Vagina (tissue), 2 donors: Measurements from ENCODE around the gene GBX1. TPM values are rescaled to one million over a fixed set of nuclear protein-coding genes. Genes with fewer than 3 reads are reported as not detected.

Experiments
- DNase-seq, 2 donors: peaks; one replicate each; pipeline ENCODE4 v3.0.0-alpha.2; 2017; ENCODE audit errors: extremely low spot score in 2 of 2
- H3K27ac ChIP-seq: fragments of 200-600 bp; sonication (generic); one replicate; pipeline ENCODE4 v1.5.1; 2019
- H3K27me3 ChIP-seq: fragments of 200-600 bp; sonication (generic); one replicate; pipeline ENCODE4 v1.5.1; 2019
- H3K36me3 ChIP-seq, 2 donors: fragments of 200-600 bp; sonication (generic); one replicate each; pipeline ENCODE4 v1.5.1; 2017 to 2019
- H3K4me1 ChIP-seq: fragments of 200-600 bp; sonication (generic); one replicate; pipeline ENCODE4 v1.5.1; 2019
- H3K4me3 ChIP-seq, 2 donors: fragments of 200-600 bp; sonication (generic); 1 replicate in 1 of 2; 2 replicates in 1 of 2; pipeline ENCODE4 v1.5.1; 2016 to 2019
- H3K9me3 ChIP-seq: fragments of 200-600 bp; sonication (generic); one replicate; pipeline ENCODE4 v1.5.1; 2019
- POLR2A ChIP-seq, 2 donors: fragments of 450-650 bp; IDR thresholded peaks; one replicate each; pipeline ENCODE4 v1.6.1; 2017; ENCODE audit warnings: antibody characterized with exemption in 2 of 2, mild to moderate bottlenecking in 2 of 2, moderate library complexity in 2 of 2
- POLR2AphosphoS5 ChIP-seq, 2 donors: sonication (generic); formaldehyde crosslinking; IDR thresholded peaks; one replicate each; pipeline ENCODE4 v1.9.0; 2017; ENCODE audit warnings: antibody characterized with exemption in 2 of 2, mild to moderate bottlenecking in 2 of 2, low read depth in 1 of 2; ENCODE audit not compliant: insufficient read depth in 1 of 2
- intact Hi-C: fragments of 100-400 bp; cut with DNase I; formaldehyde crosslinking; loops from one replicate; pipeline ENCODE4 v1.15.1; 2023
- total RNA-seq: library from RNA; depleted of rRNA; stranded (reverse); fragments of >200 nt; gene quantifications from one replicate; pipeline ENCODE4 v1.2.3, GENCODE V29; 2016
- TF ChIP-seq, protein P1 (sequence below), 3 experiments: fragments of 450-650 bp in 2 of 3; fragments of 200-600 bp in 1 of 3; sonication (generic) in 1 of 3; IDR thresholded peaks; one replicate each; pipeline ENCODE4 v1.5.1; 2017 to 2019; ENCODE audit warnings: antibody characterized with exemption in 3 of 3, mild to moderate bottlenecking in 2 of 3, moderate library complexity in 2 of 3

GBX1 gene
- total RNA-seq, 1 donor from 2014 or later = not detected

DNA sequence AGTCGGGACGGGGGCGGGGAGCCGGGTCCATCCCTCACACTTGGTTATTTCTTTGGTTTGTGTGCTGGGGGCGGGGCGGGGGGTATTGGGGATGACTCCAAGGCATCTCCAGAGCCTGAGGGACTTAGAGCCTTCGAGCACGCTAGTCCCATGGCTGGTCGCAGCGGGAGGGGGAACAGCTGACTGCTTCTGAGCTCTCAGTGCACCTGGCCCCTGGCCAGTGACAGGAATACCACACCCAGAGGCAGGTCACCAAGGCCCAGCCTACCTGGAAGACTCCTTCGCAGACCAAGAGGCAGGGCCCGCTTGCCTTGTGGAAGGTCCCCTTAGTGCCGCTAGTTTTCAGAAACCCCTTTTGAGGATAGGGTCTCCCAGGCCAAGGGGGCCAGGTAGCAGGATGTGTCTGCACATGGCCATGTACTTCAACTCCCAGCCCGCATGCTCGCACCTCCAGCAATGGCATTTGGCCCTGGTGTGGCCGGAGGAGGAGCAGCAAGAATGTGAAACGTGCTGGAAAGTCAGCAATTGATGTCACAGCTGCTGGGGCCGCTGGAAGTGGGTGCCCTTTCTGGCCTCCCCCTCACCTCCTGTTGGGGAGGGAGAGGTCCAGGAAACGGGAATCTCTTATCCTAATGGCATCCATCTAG, 40.9 kb downstream of the GBX1 start:
- no peak for DNase-seq
- Histone ChIP-seq H3K36me3 (peaks cover 0 to 48% of the 10 kb centered on the region in 2 donors), H3K27me3 (no peaks in the 10 kb centered on the region), H3K4me1 (peaks cover 32% of the 10 kb centered on the region), H3K4me3 (no peak overlapping the region), H3K9me3 (no peaks in the 10 kb centered on the region), H3K27ac (peak overlapping the region; percentile 18)
- TF ChIP-seq POLR2AphosphoS5 (IDR thresholded peaks at IDR 0.05; ENCODE audit: insufficient read depth in 1 of 2, low read depth in 1 of 2) (no peak), POLR2A (IDR thresholded peaks at IDR 0.05) (no peak)
- TF ChIP-seq, protein P1, sequence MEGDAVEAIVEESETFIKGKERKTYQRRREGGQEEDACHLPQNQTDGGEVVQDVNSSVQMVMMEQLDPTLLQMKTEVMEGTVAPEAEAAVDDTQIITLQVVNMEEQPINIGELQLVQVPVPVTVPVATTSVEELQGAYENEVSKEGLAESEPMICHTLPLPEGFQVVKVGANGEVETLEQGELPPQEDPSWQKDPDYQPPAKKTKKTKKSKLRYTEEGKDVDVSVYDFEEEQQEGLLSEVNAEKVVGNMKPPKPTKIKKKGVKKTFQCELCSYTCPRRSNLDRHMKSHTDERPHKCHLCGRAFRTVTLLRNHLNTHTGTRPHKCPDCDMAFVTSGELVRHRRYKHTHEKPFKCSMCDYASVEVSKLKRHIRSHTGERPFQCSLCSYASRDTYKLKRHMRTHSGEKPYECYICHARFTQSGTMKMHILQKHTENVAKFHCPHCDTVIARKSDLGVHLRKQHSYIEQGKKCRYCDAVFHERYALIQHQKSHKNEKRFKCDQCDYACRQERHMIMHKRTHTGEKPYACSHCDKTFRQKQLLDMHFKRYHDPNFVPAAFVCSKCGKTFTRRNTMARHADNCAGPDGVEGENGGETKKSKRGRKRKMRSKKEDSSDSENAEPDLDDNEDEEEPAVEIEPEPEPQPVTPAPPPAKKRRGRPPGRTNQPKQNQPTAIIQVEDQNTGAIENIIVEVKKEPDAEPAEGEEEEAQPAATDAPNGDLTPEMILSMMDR (IDR thresholded peaks at IDR 0.05) = no peak
- intact Hi-C loops = no loop called here

DNA sequence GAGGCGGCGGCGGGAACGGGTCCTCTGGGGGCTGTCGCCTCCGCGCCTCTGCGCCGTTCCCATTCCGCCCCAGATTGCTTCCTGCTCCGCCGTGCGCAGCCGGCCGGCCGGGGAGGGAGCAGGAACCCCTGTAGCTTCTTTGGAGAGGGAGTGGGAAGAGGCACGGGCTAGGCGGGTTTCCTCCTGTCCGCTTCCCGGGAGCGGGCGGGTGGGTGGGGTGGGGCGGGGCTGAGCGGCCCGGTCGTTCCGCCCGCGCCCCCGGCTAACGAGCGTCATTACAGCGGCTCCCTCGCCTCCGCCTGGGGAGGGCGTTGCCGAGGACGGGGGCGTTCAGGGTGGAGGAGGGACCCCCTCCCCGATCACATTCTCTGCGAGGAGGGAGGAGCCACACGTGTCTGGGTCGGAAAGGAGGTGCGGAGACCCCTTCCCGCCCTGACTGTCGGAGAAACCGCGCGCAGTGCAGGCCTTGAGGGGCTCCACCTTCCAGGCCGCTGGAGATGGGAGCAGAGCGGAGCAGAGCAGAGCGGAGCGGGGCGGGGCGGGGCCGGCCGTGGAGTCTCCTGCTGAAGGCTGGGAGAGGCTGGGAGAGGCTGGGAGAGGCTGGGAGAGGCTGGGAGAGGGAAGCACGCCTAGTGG, 41.5 kb downstream of the GBX1 start:
- intact Hi-C loops = no loop called here

DNA sequence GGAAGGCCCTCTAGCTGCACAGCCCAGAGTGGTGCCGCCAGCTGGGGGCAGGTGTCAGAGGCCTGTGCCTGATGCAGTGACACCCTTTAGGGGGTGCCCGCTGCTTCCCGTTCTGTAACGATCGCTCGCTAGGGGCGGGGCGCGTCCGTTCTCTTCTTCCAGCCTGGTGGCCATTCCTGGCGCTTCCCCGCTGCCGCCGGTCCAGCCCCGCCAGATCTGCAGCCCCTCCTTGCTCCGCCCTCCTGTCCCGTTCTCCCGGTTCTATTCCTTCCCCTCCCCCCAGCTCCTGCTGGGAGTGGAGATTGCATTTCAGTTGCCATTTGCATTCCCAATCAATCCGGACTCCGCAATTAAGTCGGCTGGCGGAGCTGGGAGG, 42.0 kb downstream of the GBX1 start:
- H3K9me3 ChIP-seq = no peaks in the 10 kb centered on the region
- peak overlapping the region; percentile 34 to 44 for H3K4me3 ChIP-seq
- intact Hi-C loops = no loop called here
- no peaks in the 10 kb centered on the region for H3K27me3 ChIP-seq
- H3K36me3 ChIP-seq = peaks cover 0 to 51% of the 10 kb centered on the region in 2 donors
- H3K27ac ChIP-seq = peak overlapping the region; percentile 18
- no peak for DNase-seq
- peaks cover 32% of the 10 kb centered on the region for H3K4me1 ChIP-seq
- TF ChIP-seq, protein P1 (IDR thresholded peaks at IDR 0.05) = no peak
- no peak for TF ChIP-seq POLR2A (IDR thresholded peaks at IDR 0.05)
- TF ChIP-seq POLR2AphosphoS5 (IDR thresholded peaks at IDR 0.05; ENCODE audit: insufficient read depth in 1 of 2, low read depth in 1 of 2) = no peak

More for the DNA sequence above, 41.5 kb downstream of the GBX1 start:
- Histone ChIP-seq H3K4me1 (peaks cover 32% of the 10 kb centered on the region), H3K27ac (peak overlapping the region; percentile 18), H3K9me3 (no peaks in the 10 kb centered on the region), H3K27me3 (no peaks in the 10 kb centered on the region), H3K4me3 (peak overlapping the region; percentile 34 to 44), H3K36me3 (peaks cover 0 to 51% of the 10 kb centered on the region in 2 donors)
- DNase-seq = no peak
- TF ChIP-seq POLR2A (IDR thresholded peaks at IDR 0.05) (no peak), POLR2AphosphoS5 (IDR thresholded peaks at IDR 0.05; ENCODE audit: insufficient read depth in 1 of 2, low read depth in 1 of 2) (no peak)
- TF ChIP-seq, protein P1 (IDR thresholded peaks at IDR 0.05) = no peak

DNA sequence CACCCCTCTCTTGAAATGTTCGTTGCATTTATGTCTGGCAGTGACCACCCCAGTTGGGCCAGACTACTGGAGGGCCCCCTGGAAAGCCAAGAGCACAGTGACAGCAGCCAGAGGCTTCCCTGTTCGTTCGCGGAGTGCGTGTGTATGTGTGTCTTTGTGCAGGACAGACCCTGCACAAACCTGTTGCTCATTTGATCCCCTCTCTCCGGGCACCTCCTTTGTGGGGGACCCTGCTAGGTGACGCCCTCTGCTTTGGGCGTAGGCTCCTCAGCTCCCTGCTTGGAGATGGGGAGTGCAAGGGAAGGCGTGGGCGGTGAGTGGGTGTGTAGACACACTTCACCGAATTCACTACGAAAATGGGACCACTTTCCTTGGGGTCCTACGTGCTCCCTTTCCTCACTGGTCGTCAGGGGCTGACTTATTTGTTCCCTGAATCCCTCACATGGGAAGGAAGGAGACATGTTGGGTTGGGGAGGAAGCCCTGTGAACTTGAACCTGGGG, 42.5 kb downstream of the GBX1 start:
- intact Hi-C loops = no loop called here
- no peaks in the 10 kb centered on the region for H3K9me3 ChIP-seq
- TF ChIP-seq, protein P1 (IDR thresholded peaks at IDR 0.05) = no peak
- TF ChIP-seq POLR2A (IDR thresholded peaks at IDR 0.05) (no peak), POLR2AphosphoS5 (IDR thresholded peaks at IDR 0.05; ENCODE audit: insufficient read depth in 1 of 2, low read depth in 1 of 2) (no peak)
- no peak overlapping the region for H3K27ac ChIP-seq
- H3K4me3 ChIP-seq = no peak overlapping the region
- no peaks in the 10 kb centered on the region for H3K27me3 ChIP-seq
- DNase-seq = no peak
- peaks cover 3 to 51% of the 10 kb centered on the region in 2 donors for H3K36me3 ChIP-seq
- H3K4me1 ChIP-seq = peaks cover 32% of the 10 kb centered on the region

DNA sequence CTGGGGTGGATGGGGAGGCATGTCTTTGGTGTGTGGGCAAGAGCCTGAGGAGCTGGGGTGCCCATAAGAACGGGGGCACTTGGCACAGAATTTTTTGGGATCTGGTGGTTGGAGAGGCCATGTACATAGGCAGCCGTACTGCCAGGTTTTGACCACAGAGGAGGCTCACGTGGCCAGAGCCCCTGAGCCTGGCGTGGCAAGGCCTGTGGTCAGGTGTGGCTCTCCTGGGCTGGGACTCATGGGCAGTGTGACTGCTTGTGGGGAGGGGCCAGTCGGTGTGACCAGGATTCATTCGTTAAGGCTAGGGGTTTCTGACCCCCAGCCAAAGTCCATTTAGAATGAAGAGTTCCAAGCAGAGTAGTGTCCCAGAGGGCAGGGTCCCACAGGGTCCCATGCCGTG, 43.0 kb downstream of the GBX1 start:
- Histone ChIP-seq H3K4me3 (no peak overlapping the region), H3K4me1 (peaks cover 32% of the 10 kb centered on the region), H3K27ac (no peak overlapping the region), H3K27me3 (no peaks in the 10 kb centered on the region), H3K36me3 (peaks cover 5 to 51% of the 10 kb centered on the region in 2 donors), H3K9me3 (no peaks in the 10 kb centered on the region)
- intact Hi-C loops = no loop called here
- no peak for DNase-seq
- TF ChIP-seq, protein P1 (IDR thresholded peaks at IDR 0.05) = no peak
- no peak for TF ChIP-seq POLR2AphosphoS5 (IDR thresholded peaks at IDR 0.05; ENCODE audit: insufficient read depth in 1 of 2, low read depth in 1 of 2)
- no peak for TF ChIP-seq POLR2A (IDR thresholded peaks at IDR 0.05)
